ENCODE results near the gene COL26A1. TPM values are rescaled to one million over a fixed set of nuclear protein-coding genes. Genes with fewer than 3 reads are reported as not detected.
"Not testable (repeated sequence)": the region's sequence is repeated elsewhere in the genome, so short reads cannot be mapped to it uniquely, and the experiment has no call there.

Gene COL26A1
- total RNA-seq, 1 donor from 2014 or later, result 0.11 TPM

- intact Hi-C loops (cut with micrococcal nuclease); H3K36me3 Mint-ChIP-seq (ENCODE audit: low read depth); H3K27ac Mint-ChIP-seq; DNase-seq (ENCODE audit: low spot score); H3K4me1 Mint-ChIP-seq (ENCODE audit: low read depth); H3K4me3 Mint-ChIP-seq (ENCODE audit: low read depth); H3K9me3 Mint-ChIP-seq; H3K27me3 Mint-ChIP-seq (ENCODE audit: low read depth): not testable (repeated sequence)
These were observed 123.4 kb downstream of the COL26A1 start for GRCh38 chr7:101486056-101486432.

- H3K27ac Mint-ChIP-seq, result no peak overlapping the region
- no peaks in the 10 kb centered on the region for H3K9me3 Mint-ChIP-seq
- no peaks in the 10 kb centered on the region for H3K36me3 Mint-ChIP-seq (ENCODE audit: low read depth)
- no peaks in the 10 kb centered on the region for H3K4me1 Mint-ChIP-seq (ENCODE audit: low read depth)
- no peak for DNase-seq (ENCODE audit: low spot score)
- no peaks in the 10 kb centered on the region for H3K27me3 Mint-ChIP-seq (ENCODE audit: low read depth)
- H3K4me3 Mint-ChIP-seq (ENCODE audit: low read depth), result no peak overlapping the region
- intact Hi-C loops (cut with micrococcal nuclease), result no loop called here
These were observed 123.9 kb downstream of the COL26A1 start for GRCh38 chr7:101486433-101487104.

- Mint-ChIP-seq H3K27ac (no peak overlapping the region), H3K9me3 (no peaks in the 10 kb centered on the region), H3K27me3 (ENCODE audit: low read depth) (no peaks in the 10 kb centered on the region), H3K36me3 (ENCODE audit: low read depth) (no peaks in the 10 kb centered on the region), H3K4me1 (ENCODE audit: low read depth) (no peaks in the 10 kb centered on the region), H3K4me3 (ENCODE audit: low read depth) (no peak overlapping the region)
- no peak for DNase-seq (ENCODE audit: low spot score)
- intact Hi-C loops (cut with micrococcal nuclease), result no loop called here
These were observed 124.4 kb downstream of the COL26A1 start for GRCh38 chr7:101487105-101487458.

GRCh38 chr7:101487753-101488152 lies 125.1 kb downstream of the COL26A1 start:
- Mint-ChIP-seq H3K4me1 (ENCODE audit: low read depth) (no peaks in the 10 kb centered on the region), H3K27ac (no peak overlapping the region), H3K4me3 (ENCODE audit: low read depth) (no peak overlapping the region), H3K9me3 (no peaks in the 10 kb centered on the region), H3K27me3 (ENCODE audit: low read depth) (no peaks in the 10 kb centered on the region), H3K36me3 (ENCODE audit: low read depth) (no peaks in the 10 kb centered on the region)
- intact Hi-C loops (cut with micrococcal nuclease), result no loop called here
- no peak for DNase-seq (ENCODE audit: low spot score)

- H3K4me1 Mint-ChIP-seq (ENCODE audit: low read depth), result no peaks in the 10 kb centered on the region
- H3K27ac Mint-ChIP-seq, result no peak overlapping the region
- intact Hi-C loops (cut with micrococcal nuclease), result no loop called here
- no peaks in the 10 kb centered on the region for H3K9me3 Mint-ChIP-seq
- H3K36me3 Mint-ChIP-seq (ENCODE audit: low read depth), result no peaks in the 10 kb centered on the region
- no peak overlapping the region for H3K4me3 Mint-ChIP-seq (ENCODE audit: low read depth)
- DNase-seq (ENCODE audit: low spot score), result no peak
- H3K27me3 Mint-ChIP-seq (ENCODE audit: low read depth), result no peaks in the 10 kb centered on the region
These were observed 126.3 kb downstream of the COL26A1 start for GRCh38 chr7:101488826-101489572.

GRCh38 chr7:101490439-101490838 lies 127.8 kb downstream of the COL26A1 start:
- H3K27ac Mint-ChIP-seq; H3K4me3 Mint-ChIP-seq (ENCODE audit: low read depth); H3K4me1 Mint-ChIP-seq (ENCODE audit: low read depth); H3K36me3 Mint-ChIP-seq (ENCODE audit: low read depth); intact Hi-C loops (cut with micrococcal nuclease); H3K9me3 Mint-ChIP-seq; DNase-seq (ENCODE audit: low spot score); H3K27me3 Mint-ChIP-seq (ENCODE audit: low read depth): not testable (repeated sequence)

- H3K36me3 Mint-ChIP-seq (ENCODE audit: low read depth); H3K4me3 Mint-ChIP-seq (ENCODE audit: low read depth); intact Hi-C loops (cut with micrococcal nuclease); H3K27ac Mint-ChIP-seq; H3K4me1 Mint-ChIP-seq (ENCODE audit: low read depth); H3K9me3 Mint-ChIP-seq; H3K27me3 Mint-ChIP-seq (ENCODE audit: low read depth); DNase-seq (ENCODE audit: low spot score): not testable (repeated sequence)
These were observed 128.8 kb downstream of the COL26A1 start for GRCh38 chr7:101491442-101491841.

GRCh38 chr7:101494602-101495329 lies 132.1 kb downstream of the COL26A1 start:
- no peaks in the 10 kb centered on the region for H3K9me3 Mint-ChIP-seq
- H3K4me3 Mint-ChIP-seq (ENCODE audit: low read depth), result no peak overlapping the region
- H3K4me1 Mint-ChIP-seq (ENCODE audit: low read depth), result no peaks in the 10 kb centered on the region
- H3K27me3 Mint-ChIP-seq (ENCODE audit: low read depth), result no peaks in the 10 kb centered on the region
- H3K27ac Mint-ChIP-seq, result no peak overlapping the region
- no peaks in the 10 kb centered on the region for H3K36me3 Mint-ChIP-seq (ENCODE audit: low read depth)
- DNase-seq (ENCODE audit: low spot score), result no peak
- intact Hi-C loops (cut with micrococcal nuclease), result no loop called here

GRCh38 chr7:101496017-101496416 lies 133.3 kb downstream of the COL26A1 start:
- no peak overlapping the region for H3K4me3 Mint-ChIP-seq (ENCODE audit: low read depth)
- intact Hi-C loops (cut with micrococcal nuclease), result no loop called here
- no peak overlapping the region for H3K27ac Mint-ChIP-seq
- no peak for DNase-seq (ENCODE audit: low spot score)
- H3K36me3 Mint-ChIP-seq (ENCODE audit: low read depth), result no peaks in the 10 kb centered on the region
- no peaks in the 10 kb centered on the region for H3K4me1 Mint-ChIP-seq (ENCODE audit: low read depth)
- H3K27me3 Mint-ChIP-seq (ENCODE audit: low read depth), result no peaks in the 10 kb centered on the region
- H3K9me3 Mint-ChIP-seq, result no peaks in the 10 kb centered on the region

- Mint-ChIP-seq H3K27ac (no peak overlapping the region), H3K36me3 (ENCODE audit: low read depth) (no peaks in the 10 kb centered on the region), H3K4me1 (ENCODE audit: low read depth) (peaks cover 13% of the 10 kb centered on the region), H3K4me3 (ENCODE audit: low read depth) (no peak overlapping the region), H3K9me3 (no peaks in the 10 kb centered on the region), H3K27me3 (ENCODE audit: low read depth) (no peaks in the 10 kb centered on the region)
- intact Hi-C loops (cut with micrococcal nuclease), result loop anchor here (10.0 kb wide), 1 partner anchor 57 kb away; no protein-coding TSS in a partner anchor
- DNase-seq (ENCODE audit: low spot score), result no peak
These were observed 138.7 kb downstream of the COL26A1 start for GRCh38 chr7:101501351-101501750.

GRCh38 chr7:101502466-101503098 lies 139.9 kb downstream of the COL26A1 start:
- no peak overlapping the region for H3K27ac Mint-ChIP-seq
- H3K36me3 Mint-ChIP-seq (ENCODE audit: low read depth), result no peaks in the 10 kb centered on the region
- H3K27me3 Mint-ChIP-seq (ENCODE audit: low read depth), result peaks cover 2% of the 10 kb centered on the region
- no peaks in the 10 kb centered on the region for H3K9me3 Mint-ChIP-seq
- intact Hi-C loops (cut with micrococcal nuclease), result loop anchor here (10.0 kb wide), 1 partner anchor 58 kb away; no protein-coding TSS in a partner anchor
- DNase-seq (ENCODE audit: low spot score), result no peak
- H3K4me3 Mint-ChIP-seq (ENCODE audit: low read depth), result no peak overlapping the region
- peaks cover 21% of the 10 kb centered on the region for H3K4me1 Mint-ChIP-seq (ENCODE audit: low read depth)

- not testable (repeated sequence) for H3K9me3 Mint-ChIP-seq; H3K36me3 Mint-ChIP-seq (ENCODE audit: low read depth); DNase-seq (ENCODE audit: low spot score); H3K4me3 Mint-ChIP-seq (ENCODE audit: low read depth); H3K27ac Mint-ChIP-seq; H3K27me3 Mint-ChIP-seq (ENCODE audit: low read depth)
- peaks cover 25% of the 10 kb centered on the region for H3K4me1 Mint-ChIP-seq (ENCODE audit: low read depth)
- intact Hi-C loops (cut with micrococcal nuclease), result loop anchor here (10.0 kb wide), 1 partner anchor 61 kb away; no protein-coding TSS in a partner anchor
These were observed 142.8 kb downstream of the COL26A1 start for GRCh38 chr7:101505510-101505909.
